ENCODE data around the gene COL1A2. TPM values are rescaled to one million over a fixed set of nuclear protein-coding genes. Genes with fewer than 3 reads are reported as not detected.
A peak's percentile ranks its signal among the peaks of the same experiment; 100 is the strongest.

The COL1A2 gene
- total RNA-seq, 1 donor from 2014 or later = 6,748 TPM

DNA sequence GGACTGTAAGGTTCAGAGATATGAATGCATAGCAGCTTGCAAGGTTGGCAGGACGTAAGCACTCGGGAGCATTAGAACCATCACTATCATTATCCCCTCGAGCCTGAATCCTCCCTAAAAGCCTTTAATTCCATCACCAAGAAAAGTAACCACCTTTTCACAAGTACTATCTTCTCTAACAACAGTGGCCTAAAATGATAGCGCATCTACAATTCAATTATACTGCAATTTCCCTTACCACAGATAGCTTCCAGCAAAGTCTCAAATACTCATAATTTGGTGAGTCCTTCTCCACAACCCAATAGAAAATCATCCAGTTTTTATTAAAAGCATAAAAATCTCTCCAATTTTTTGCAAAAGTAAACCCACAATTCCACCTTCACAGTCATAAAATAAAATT is 42.0 kb downstream of the COL1A2 start:
- no peaks in the 10 kb centered on the region for H3K27me3 Mint-ChIP-seq (ENCODE audit: low read depth, unreplicated experiment)
- no peaks in the 10 kb centered on the region for H3K36me3 Mint-ChIP-seq (ENCODE audit: low read depth, unreplicated experiment)
- DNase-seq (ENCODE audit: low read depth) = no peak
- no peaks in the 10 kb centered on the region for H3K27me3 ChIP-seq (ENCODE audit: insufficient read depth, low read length)
- no peak overlapping the region for H3K27ac Mint-ChIP-seq (ENCODE audit: unreplicated experiment)
- no peak for FAIRE-seq
- H3K27ac ChIP-seq (ENCODE audit: low read depth, low read length) = no peak overlapping the region
- H2AFZ ChIP-seq (ENCODE audit: low read depth, low read length) = no peak overlapping the region
- H3K4me3 ChIP-seq (ENCODE audit: insufficient read depth, low read depth, low read length) = no peak overlapping the region
- no peaks in the 10 kb centered on the region for H3K36me3 ChIP-seq (ENCODE audit: insufficient read depth, low read length)
- H3K79me2 ChIP-seq (ENCODE audit: insufficient read depth, low read length) = no peaks in the 10 kb centered on the region
- no peaks in the 10 kb centered on the region for H3K9me3 Mint-ChIP-seq (ENCODE audit: unreplicated experiment)
- no peak overlapping the region for H3K4me3 Mint-ChIP-seq (ENCODE audit: unreplicated experiment)
- TF ChIP-seq, protein P1, sequence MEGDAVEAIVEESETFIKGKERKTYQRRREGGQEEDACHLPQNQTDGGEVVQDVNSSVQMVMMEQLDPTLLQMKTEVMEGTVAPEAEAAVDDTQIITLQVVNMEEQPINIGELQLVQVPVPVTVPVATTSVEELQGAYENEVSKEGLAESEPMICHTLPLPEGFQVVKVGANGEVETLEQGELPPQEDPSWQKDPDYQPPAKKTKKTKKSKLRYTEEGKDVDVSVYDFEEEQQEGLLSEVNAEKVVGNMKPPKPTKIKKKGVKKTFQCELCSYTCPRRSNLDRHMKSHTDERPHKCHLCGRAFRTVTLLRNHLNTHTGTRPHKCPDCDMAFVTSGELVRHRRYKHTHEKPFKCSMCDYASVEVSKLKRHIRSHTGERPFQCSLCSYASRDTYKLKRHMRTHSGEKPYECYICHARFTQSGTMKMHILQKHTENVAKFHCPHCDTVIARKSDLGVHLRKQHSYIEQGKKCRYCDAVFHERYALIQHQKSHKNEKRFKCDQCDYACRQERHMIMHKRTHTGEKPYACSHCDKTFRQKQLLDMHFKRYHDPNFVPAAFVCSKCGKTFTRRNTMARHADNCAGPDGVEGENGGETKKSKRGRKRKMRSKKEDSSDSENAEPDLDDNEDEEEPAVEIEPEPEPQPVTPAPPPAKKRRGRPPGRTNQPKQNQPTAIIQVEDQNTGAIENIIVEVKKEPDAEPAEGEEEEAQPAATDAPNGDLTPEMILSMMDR (IDR thresholded peaks at IDR 0.05; ENCODE audit: insufficient read depth, low read depth, low read length) = no peak
- no peak for TF ChIP-seq EZH2 (IDR thresholded peaks at IDR 0.05; ENCODE audit: insufficient read depth, low read length)
- no peaks in the 10 kb centered on the region for H4K20me1 ChIP-seq (ENCODE audit: insufficient read depth, low read length)
- no peak overlapping the region for H3K4me2 ChIP-seq (ENCODE audit: low read length)
- H3K9me3 ChIP-seq (ENCODE audit: insufficient read depth, low read depth, low read length) = no peaks in the 10 kb centered on the region
- H3K4me1 Mint-ChIP-seq (ENCODE audit: low read depth, unreplicated experiment) = peaks cover 16% of the 10 kb centered on the region
- H3K4me1 ChIP-seq (ENCODE audit: insufficient read depth, low read length) = peaks cover 12% of the 10 kb centered on the region
- no peak overlapping the region for H3K9ac ChIP-seq (ENCODE audit: low read length)

DNA sequence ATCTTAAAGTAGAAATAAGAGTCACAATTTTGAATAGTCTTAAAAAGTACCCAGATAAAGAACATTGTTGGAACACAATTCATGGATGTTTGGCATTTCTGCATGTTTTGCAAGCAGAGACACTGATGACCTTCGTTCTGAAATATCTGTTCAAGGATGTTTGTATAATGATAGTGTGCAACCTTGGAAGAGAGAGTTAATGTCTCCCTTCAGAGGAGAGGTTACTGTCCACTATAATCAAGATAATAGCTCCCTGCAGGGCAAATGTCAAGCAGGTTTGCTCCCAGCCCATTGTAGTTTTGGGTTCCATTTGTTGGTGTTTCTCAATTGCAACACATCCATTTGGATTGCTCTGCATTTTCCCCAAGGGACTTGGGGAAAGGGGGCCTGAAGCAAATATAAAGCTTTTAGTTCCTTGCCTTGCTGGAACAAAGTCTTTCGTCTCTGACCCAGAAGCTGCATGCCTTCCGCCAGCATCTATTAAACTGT is 45.2 kb downstream of the COL1A2 start:
- Histone ChIP-seq H3K27ac (ENCODE audit: low read depth, low read length) (peak overlapping the region; percentile 21), H3K9me3 (ENCODE audit: insufficient read depth, low read depth, low read length) (no peaks in the 10 kb centered on the region), H3K36me3 (ENCODE audit: insufficient read depth, low read length) (no peaks in the 10 kb centered on the region), H3K4me3 (ENCODE audit: insufficient read depth, low read depth, low read length) (no peak overlapping the region), H3K79me2 (ENCODE audit: insufficient read depth, low read length) (no peaks in the 10 kb centered on the region), H3K4me1 (ENCODE audit: insufficient read depth, low read length) (peaks cover 12% of the 10 kb centered on the region), H3K9ac (ENCODE audit: low read length) (peak overlapping the region; percentile 8), H2AFZ (ENCODE audit: low read depth, low read length) (no peak overlapping the region), H4K20me1 (ENCODE audit: insufficient read depth, low read length) (no peaks in the 10 kb centered on the region), H3K27me3 (ENCODE audit: insufficient read depth, low read length) (no peaks in the 10 kb centered on the region), H3K4me2 (ENCODE audit: low read length) (peak overlapping the region; percentile 60)
- Mint-ChIP-seq H3K27me3 (ENCODE audit: low read depth, unreplicated experiment) (no peaks in the 10 kb centered on the region), H3K4me1 (ENCODE audit: low read depth, unreplicated experiment) (peaks cover 16% of the 10 kb centered on the region), H3K36me3 (ENCODE audit: low read depth, unreplicated experiment) (no peaks in the 10 kb centered on the region), H3K27ac (ENCODE audit: unreplicated experiment) (peak overlapping the region; percentile 59), H3K4me3 (ENCODE audit: unreplicated experiment) (no peak overlapping the region), H3K9me3 (ENCODE audit: unreplicated experiment) (no peaks in the 10 kb centered on the region)
- FAIRE-seq = peak; percentile 97
- TF ChIP-seq, protein P1 (IDR thresholded peaks at IDR 0.05; ENCODE audit: insufficient read depth, low read depth, low read length) = no peak
- TF ChIP-seq EZH2 (IDR thresholded peaks at IDR 0.05; ENCODE audit: insufficient read depth, low read length) = no peak
- DNase-seq (ENCODE audit: low read depth) = no peak

DNA sequence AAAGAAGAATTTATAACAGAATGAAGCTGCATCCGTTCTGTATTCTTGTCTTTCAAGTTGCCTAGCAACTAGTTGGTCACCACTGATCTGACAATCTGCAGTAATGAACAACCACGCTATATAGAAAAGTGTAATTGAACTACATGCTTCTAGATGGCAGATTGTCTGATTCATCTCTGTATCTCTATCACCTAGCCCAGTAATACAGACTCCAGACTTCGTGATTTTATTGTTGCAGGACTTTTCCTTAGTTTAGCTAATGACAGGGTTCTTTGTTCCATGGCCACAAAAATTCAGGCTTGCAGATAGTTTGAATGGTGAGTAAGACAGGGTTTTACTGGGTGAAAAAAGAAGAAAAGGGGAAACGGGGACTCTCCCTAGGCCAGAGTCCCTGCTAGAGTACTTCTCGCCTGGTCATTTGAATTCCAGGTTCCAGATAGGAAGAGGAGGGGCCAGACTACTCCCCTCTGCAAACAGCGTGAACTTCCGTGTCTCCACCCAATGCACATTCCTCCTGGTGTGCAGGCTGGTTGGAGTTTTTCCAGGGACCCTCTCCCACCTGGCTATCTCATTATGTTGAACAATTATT is 45.9 kb downstream of the COL1A2 start:
- no peak overlapping the region for H3K4me3 ChIP-seq (ENCODE audit: insufficient read depth, low read depth, low read length)
- Mint-ChIP-seq H3K4me1 (ENCODE audit: low read depth, unreplicated experiment) (peaks cover 17% of the 10 kb centered on the region), H3K9me3 (ENCODE audit: unreplicated experiment) (no peaks in the 10 kb centered on the region), H3K4me3 (ENCODE audit: unreplicated experiment) (peak overlapping the region; percentile 41), H3K36me3 (ENCODE audit: low read depth, unreplicated experiment) (no peaks in the 10 kb centered on the region), H3K27ac (ENCODE audit: unreplicated experiment) (peak overlapping the region; percentile 82), H3K27me3 (ENCODE audit: low read depth, unreplicated experiment) (no peaks in the 10 kb centered on the region)
- H3K27me3 ChIP-seq (ENCODE audit: insufficient read depth, low read length) = no peaks in the 10 kb centered on the region
- H2AFZ ChIP-seq (ENCODE audit: low read depth, low read length) = peak overlapping the region; percentile 27
- no peaks in the 10 kb centered on the region for H3K79me2 ChIP-seq (ENCODE audit: insufficient read depth, low read length)
- H4K20me1 ChIP-seq (ENCODE audit: insufficient read depth, low read length) = no peaks in the 10 kb centered on the region
- no peak for TF ChIP-seq EZH2 (IDR thresholded peaks at IDR 0.05; ENCODE audit: insufficient read depth, low read length)
- TF ChIP-seq, protein P1 (IDR thresholded peaks at IDR 0.05; ENCODE audit: insufficient read depth, low read depth, low read length) = no peak
- H3K4me2 ChIP-seq (ENCODE audit: low read length) = peak overlapping the region; percentile 60
- FAIRE-seq (peak; percentile 43), DNase-seq (ENCODE audit: low read depth) (peak; percentile 72)
- H3K4me1 ChIP-seq (ENCODE audit: insufficient read depth, low read length) = peaks cover 12% of the 10 kb centered on the region
- H3K36me3 ChIP-seq (ENCODE audit: insufficient read depth, low read length) = no peaks in the 10 kb centered on the region
- no peaks in the 10 kb centered on the region for H3K9me3 ChIP-seq (ENCODE audit: insufficient read depth, low read depth, low read length)
- peak overlapping the region; percentile 21 for H3K27ac ChIP-seq (ENCODE audit: low read depth, low read length)
- peak overlapping the region; percentile 8 for H3K9ac ChIP-seq (ENCODE audit: low read length)
